NCI-H146 treated with DMSO at 0.1 percent for 48 hours (cell line): ENCODE data around the gene OMA1.

Source experiments
- DNase-seq: peaks from one replicate; lab custom pipeline; 2025; ENCODE audit not compliant: unreplicated experiment; lab: John Stamatoyannopoulos, UW

Gene OMA1

DNA sequence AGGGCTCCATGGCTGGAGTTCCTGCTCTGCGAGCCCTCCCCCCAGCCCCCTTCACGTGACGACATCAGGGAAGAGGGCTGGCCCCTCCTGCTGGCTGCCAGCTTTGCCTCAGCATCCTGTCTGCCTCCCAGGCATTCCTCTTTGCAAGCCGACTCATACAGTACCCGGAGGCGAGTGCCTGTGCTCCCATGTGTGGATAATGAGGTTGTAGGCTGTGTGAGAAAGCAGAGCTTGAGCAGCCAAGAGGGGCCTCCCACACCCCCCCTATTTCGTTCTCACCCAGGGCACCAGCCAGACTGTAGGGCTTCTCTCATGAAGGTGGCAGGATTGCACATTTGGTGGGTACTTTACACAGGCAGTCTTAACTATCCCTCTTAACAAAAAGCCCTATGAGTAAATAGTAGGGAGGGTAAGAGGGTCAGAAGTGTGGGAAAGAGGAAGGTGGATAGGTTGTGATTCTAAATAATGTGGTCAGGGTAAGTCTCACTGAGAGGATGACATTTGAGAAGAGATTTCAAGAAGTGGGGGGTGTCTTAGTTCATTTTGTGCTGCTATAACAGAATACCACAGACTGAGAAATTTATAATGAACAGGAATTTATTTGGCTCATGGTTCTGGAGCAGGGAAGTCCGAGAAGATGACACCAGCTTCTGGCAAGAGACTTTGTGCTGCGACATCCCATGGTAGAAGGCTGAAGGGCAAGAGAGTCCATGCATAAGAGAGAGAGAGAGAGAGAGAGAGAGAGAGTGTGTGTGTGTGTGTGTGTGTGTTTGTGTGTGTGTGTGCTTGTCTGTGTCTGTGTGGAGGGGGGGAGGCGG, 113.5 kb downstream of the OMA1 start:
- peak; percentile 9 for DNase-seq

DNA sequence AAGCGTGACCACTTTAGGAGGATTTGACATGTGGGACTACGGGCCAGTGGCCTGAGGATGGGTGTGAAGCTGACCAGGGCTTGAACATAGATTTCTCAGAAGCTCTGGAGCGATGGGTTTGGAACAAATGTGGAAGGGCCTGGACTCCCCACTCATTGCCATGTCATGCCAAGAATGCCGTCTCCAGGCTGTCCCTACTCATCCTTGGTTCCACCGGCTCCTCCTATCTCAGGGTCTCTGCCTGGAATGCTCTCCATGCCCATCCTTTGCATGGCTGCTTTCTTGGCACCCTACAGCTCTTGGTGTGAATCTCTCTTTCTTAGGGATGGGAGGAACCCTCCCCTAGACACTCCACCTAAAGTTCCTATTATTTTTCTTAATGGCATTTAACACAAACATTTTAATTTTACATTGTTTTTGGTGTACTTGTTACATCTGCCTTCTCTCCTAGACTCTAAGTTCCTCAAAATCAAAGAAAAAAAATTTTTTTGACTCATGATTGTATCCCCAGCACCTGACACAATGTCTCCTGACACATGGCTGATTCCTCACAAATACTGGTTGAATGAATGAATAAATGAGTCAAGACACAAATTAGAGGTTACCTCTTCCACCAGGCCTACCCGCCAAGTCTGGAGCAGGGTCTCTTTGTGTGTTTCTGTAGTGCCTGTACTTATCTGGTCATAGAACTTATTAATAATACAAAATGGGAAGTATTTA, 114.5 kb downstream of the OMA1 start:
- DNase-seq, result no peak
